GM21423 (cell line): Measurements from ENCODE around the gene GRAMD4.

Source experiments
- ATAC-seq: cut with Tn5 transposase; IDR thresholded peaks from one replicate; pipeline ENCODE4 v1.9.1; 2021; ENCODE audit warnings: mild to moderate bottlenecking, moderate library complexity; ENCODE audit not compliant: unreplicated experiment

Gene GRAMD4

GRCh38 chr22:46682011-46682731, 62.0 kb downstream of the GRAMD4 start:
- ATAC-seq, result no peak

DNA sequence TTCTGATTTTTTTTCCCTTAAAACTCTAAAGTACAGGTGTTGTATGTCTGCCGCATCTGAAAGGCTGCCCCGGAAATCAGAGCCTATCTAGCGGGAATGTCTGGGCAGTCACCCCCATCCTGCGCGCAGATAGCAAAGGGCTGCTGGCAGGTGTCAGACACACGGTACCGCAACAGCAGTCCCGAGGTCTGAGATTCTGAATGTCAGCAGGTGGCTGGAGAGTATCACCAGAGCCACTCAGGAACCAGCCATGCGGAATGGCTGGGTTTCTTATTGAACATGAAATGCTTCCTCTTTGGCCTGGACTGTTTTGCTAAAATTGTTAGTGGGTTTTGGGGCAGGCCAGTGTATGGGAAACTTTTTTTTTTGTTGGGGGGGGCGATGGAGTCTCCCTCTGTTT, 64.5 kb downstream of the GRAMD4 start:
- peak; percentile 79 for ATAC-seq

DNA sequence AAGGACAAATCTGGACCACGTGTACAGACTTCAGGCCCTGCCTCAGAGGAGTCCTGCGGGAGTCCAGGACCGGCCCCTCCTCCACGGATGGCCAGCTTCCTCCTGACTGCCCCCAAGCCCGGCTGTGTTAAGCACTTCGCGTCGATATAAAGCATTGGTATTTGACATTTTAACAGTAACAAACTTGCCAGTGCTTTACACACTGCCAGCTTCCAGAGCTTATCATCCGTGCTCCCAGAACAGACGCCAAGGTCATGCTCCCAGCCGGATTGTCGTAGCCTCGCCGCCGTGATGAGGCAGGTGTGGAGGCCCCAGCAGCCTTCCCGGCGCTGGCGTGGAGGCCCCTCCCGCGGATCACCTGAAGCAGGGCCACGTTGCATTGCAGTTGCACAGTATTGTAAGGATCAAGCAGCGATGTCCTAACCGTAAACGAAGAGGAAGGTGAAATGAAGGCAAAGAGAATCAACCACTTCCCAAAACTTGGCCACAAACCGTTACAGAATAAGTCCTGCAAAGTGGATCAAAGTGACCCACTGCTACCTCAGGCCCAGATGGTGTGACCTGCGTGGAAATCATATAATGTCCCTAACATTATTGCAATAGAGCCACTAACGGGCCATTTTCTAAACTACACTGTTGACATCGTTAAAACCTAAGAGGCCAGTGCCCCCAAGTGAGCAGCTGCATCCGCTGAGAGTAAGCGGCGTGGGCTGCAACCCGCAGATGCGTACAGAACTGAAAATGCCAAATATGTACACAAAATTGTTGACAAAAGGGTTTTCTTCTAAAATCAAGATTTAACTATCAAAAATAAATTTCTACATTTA, 66.2 kb downstream of the GRAMD4 start:
- no peak for ATAC-seq

- no peak for ATAC-seq
Measured at GRCh38 chr22:46687048-46687444, 66.9 kb downstream of the GRAMD4 start.

- no peak for ATAC-seq
Measured at GRCh38 chr22:46687460-46687859, 67.3 kb downstream of the GRAMD4 start.

GRCh38 chr22:46688949-46689348, 68.8 kb downstream of the GRAMD4 start:
- ATAC-seq, result no peak

DNA sequence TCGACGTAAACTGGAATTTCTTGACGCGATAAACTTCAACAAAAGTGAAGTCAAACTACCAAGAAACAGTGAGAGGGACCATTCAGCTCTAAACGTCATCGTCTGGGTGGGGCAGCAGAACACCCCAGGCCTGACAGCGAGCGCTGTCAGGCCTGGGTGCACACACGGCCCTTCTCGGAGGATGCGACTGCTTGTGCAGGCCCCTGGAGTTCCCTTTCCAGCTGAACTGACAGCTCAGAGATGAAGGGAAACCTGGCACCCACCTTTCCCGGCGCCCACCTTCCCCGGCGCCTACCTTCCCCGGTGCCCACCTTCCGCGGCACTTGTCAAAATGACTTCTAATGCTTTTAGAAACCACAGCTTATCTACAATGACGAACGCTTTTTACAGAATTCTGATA, 70.0 kb downstream of the GRAMD4 start:
- no peak for ATAC-seq

- ATAC-seq, result no peak
Measured at GRCh38 chr22:46691571-46691970, 71.4 kb downstream of the GRAMD4 start.

DNA sequence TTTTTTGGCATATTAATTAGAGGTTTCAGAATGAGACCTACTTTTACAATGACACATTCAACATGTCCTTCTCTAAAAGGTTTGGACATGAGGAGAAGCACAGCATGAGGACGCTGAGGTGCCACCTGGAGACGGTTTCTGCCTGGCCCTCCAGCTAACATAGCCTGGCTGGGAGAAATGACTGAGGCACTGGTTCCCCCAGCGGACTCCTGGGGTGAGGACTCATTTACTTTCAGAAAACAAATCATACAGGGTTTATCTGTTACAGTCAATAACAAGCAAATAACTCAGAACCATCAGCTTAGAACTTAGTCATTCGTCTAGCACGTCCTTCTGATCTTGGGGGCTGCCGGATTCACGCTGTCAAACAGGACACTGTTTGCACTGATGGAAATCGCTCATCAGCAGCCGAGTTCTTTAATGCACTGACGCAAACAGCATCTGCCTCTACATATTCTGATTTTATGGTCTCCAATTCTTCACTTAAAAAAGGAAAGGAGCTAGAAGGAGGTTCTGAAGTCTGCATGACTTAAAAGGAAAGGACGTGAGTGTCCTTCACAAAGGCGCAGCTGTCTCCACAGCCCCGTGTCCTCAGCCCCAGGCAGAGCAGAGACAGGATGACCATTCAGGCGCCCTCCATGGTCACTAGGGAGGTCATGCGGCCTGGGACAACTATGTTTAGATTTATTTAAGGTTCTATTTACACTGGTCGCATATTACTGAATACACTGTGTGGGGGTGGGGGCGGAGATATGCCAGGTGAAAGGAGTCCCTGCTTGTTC, 73.6 kb downstream of the GRAMD4 start:
- no peak for ATAC-seq

DNA sequence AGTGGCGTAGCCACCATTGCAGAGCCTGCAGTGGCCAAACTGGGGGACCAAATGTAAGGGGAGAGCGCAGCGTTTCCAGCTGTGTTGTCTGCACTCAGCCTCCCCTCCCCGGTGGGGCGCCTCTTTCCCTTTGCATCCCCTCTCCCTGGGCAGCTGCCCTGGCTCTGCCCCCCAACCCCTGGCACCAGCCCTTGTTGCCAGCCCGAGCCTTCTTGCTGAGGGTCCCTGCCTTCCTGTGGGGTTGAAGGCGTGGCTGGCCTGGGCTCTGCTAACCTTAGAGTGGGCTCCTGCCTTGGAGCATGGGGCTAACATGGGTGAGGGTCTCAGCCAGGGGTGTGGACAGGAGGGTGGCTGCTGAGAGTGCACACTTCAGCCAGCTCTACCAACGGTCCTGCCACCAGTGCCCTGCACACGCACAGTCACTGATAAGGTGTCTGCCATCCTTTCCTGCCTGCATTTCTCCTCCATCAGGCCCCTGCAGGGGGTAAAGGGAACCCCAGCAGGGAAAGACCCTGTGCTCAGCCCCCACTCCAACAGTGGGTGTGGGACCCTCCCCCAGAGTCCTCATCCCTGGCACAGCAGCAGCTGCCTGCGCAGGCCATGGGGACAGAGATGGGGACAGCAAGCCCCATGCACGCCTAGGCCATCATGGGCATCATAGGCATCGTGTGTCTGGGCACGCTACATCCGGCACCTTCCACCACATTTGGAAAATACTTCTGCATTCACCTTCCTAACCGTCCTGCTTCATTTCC, 74.4 kb downstream of the GRAMD4 start:
- ATAC-seq, result no peak

- ATAC-seq, result no peak
Measured at GRCh38 chr22:46695346-46696228, 75.4 kb downstream of the GRAMD4 start.

GRCh38 chr22:46696229-46696518, 76.0 kb downstream of the GRAMD4 start:
- no peak for ATAC-seq

GRCh38 chr22:46696614-46697013, 76.4 kb downstream of the GRAMD4 start:
- no peak for ATAC-seq

GRCh38 chr22:46697811-46698515, 77.8 kb downstream of the GRAMD4 start:
- ATAC-seq, result no peak

GRCh38 chr22:46699091-46699490, 78.9 kb downstream of the GRAMD4 start:
- ATAC-seq, result no peak

GRCh38 chr22:46701262-46701661, 81.1 kb downstream of the GRAMD4 start:
- no peak for ATAC-seq

- no peak for ATAC-seq
Measured at GRCh38 chr22:46703171-46703995, 83.2 kb downstream of the GRAMD4 start.

- ATAC-seq, result no peak
Measured at GRCh38 chr22:46703996-46704370, 83.8 kb downstream of the GRAMD4 start.

DNA sequence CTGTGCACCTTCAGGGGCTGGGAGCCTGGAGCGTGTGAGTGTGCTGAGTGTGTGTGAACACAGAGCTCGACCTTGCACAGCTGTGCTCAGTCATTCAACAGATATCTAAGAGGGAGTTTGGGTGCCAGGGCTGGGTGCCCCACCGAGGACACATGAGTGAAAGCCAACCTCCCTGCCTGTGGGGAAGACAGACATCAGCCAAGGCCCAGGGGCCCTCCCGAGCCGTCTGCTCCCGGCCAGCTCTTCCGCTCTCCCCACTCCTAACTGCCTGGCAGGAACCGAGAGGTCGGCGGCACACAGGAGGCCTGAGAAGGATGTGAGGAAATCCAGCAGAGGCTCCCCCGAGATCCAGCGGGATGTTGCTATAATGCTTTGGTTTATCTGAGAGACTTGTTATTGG, 85.9 kb downstream of the GRAMD4 start:
- ATAC-seq, result no peak
